ENCODE results near the gene CACNA1D. TPM values are rescaled to one million over a fixed set of nuclear protein-coding genes. Genes with fewer than 3 reads are reported as not detected.

CACNA1D gene
- total and polyA plus RNA-seq, 7 experiments from 2014 or later, result 0.61 to 2.0 (median 0.70) TPM; not detected in 4

DNA sequence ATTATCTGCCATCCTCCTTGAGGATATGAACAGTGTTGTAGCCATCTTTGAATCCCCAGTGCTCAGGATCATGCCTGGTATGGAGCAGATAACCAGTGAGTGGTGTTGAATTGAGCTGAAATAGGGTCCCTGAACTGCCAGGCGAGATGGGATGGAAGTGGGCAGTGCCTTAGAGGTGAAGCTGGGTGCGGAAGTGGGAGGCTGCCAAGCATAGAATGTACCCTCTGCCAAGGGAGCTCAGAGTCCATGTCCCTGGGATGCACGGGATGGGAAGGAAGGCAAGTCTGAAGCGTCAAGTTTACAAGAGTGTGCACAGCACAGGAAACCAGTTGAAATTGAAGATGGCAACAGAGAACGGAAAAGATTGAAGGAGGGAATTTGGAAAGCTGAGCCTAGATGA is 147.0 kb downstream of the CACNA1D start:
- no peaks in the 10 kb centered on the region for H3K27me3 ChIP-seq (ENCODE audit: control insufficient read depth in 2 of 2, insufficient read depth in 2 of 2, low read length in 2 of 2)
- ChIA-PET POLR2A (no interaction called here), CTCF (no interaction called here)
- H3K27me3 Mint-ChIP-seq, result peaks cover 10 to 36% (median 21%) of the 10 kb centered on the region in 5 donors
- no peak overlapping the region for H3K4me3 Mint-ChIP-seq
- no peaks in the 10 kb centered on the region for H3K4me1 Mint-ChIP-seq
- ATAC-seq, result no peak
- H3K36me3 Mint-ChIP-seq, result no peaks in the 10 kb centered on the region
- no peak overlapping the region for H3K4me3 ChIP-seq (ENCODE audit: low read length)
- H3K9me3 ChIP-seq (ENCODE audit: control insufficient read depth in 2 of 3, low read length in 3 of 3), result no peaks in the 10 kb centered on the region
- no peak for DNase-seq
- H3K36me3 ChIP-seq (ENCODE audit: control insufficient read depth in 2 of 3, insufficient read depth in 3 of 3, low read length in 3 of 3), result no peaks in the 10 kb centered on the region
- no peak overlapping the region for H3K27ac ChIP-seq (ENCODE audit: low read depth, low read length)
- intact Hi-C loops (cut with micrococcal nuclease), result no loop called here
- no peaks in the 10 kb centered on the region for H3K9me3 Mint-ChIP-seq
- H3K4me1 ChIP-seq (ENCODE audit: control insufficient read depth in 2 of 2, insufficient read depth in 2 of 2, low read length in 2 of 2), result no peaks in the 10 kb centered on the region
- no peak overlapping the region for H3K27ac Mint-ChIP-seq

DNA sequence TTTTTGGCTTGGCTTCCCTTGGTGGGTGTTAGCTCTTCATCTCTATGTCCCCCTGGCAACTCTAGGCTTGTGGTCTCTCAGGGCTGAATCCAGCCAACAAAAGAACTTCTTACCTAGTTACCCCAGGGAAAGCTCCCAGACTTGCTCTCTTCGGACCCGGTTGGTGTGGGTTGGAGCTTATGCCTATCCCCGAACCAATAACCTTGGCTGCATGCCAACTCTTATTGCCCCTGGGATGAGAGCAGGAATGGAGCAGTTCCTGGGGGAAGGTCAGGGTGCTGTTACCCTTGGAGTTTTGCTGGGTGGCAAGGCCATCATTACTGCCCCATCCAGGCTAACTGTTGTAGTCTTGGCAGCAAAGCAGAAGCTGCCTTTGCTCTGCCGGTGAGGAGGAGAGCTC is 147.8 kb downstream of the CACNA1D start:
- peaks cover 12 to 31% (median 28%) of the 10 kb centered on the region in 5 donors for H3K27me3 Mint-ChIP-seq
- POLR2A ChIA-PET, result no interaction called here
- intact Hi-C loops (cut with micrococcal nuclease), result no loop called here
- DNase-seq (no peak), ATAC-seq (no peak)
- no peak overlapping the region for H3K4me3 Mint-ChIP-seq
- Histone ChIP-seq H3K9me3 (ENCODE audit: control insufficient read depth in 2 of 3, low read length in 3 of 3) (no peaks in the 10 kb centered on the region), H3K27me3 (ENCODE audit: control insufficient read depth in 2 of 2, insufficient read depth in 2 of 2, low read length in 2 of 2) (no peaks in the 10 kb centered on the region), H3K27ac (ENCODE audit: low read depth, low read length) (no peak overlapping the region), H3K4me1 (ENCODE audit: control insufficient read depth in 2 of 2, insufficient read depth in 2 of 2, low read length in 2 of 2) (no peaks in the 10 kb centered on the region), H3K36me3 (ENCODE audit: control insufficient read depth in 2 of 3, insufficient read depth in 3 of 3, low read length in 3 of 3) (no peaks in the 10 kb centered on the region), H3K4me3 (ENCODE audit: low read length) (no peak overlapping the region)
- H3K27ac Mint-ChIP-seq, result no peak overlapping the region
- H3K36me3 Mint-ChIP-seq, result no peaks in the 10 kb centered on the region
- no peaks in the 10 kb centered on the region for H3K4me1 Mint-ChIP-seq
- no peaks in the 10 kb centered on the region for H3K9me3 Mint-ChIP-seq
- CTCF ChIA-PET, result no interaction called here

DNA sequence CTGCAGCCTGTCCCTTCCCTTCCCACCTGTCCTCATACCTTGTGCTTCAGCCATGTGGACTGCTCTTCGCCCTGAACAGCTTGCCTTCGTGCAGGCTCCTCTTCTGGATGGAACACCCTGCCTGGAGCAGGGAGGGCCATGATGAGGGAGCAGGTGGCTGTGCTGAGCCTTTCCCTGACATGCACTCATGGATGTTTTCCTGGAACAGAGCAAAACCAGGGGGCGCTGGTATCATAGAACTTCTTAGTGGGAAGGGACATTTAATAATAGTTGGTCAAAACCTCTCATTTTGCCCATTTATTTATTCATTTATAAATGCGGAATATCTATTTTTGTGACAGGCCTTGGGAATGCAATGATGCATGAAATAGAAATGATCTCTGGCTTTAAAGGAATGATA is 149.3 kb downstream of the CACNA1D start:
- intact Hi-C loops (cut with micrococcal nuclease), result no loop called here
- H3K36me3 ChIP-seq (ENCODE audit: control insufficient read depth in 2 of 3, insufficient read depth in 3 of 3, low read length in 3 of 3), result no peaks in the 10 kb centered on the region
- H3K9me3 ChIP-seq (ENCODE audit: control insufficient read depth in 2 of 3, low read length in 3 of 3), result no peaks in the 10 kb centered on the region
- ChIA-PET CTCF (no interaction called here), POLR2A (no interaction called here)
- Mint-ChIP-seq H3K27ac (no peak overlapping the region), H3K36me3 (no peaks in the 10 kb centered on the region), H3K9me3 (no peaks in the 10 kb centered on the region), H3K27me3 (peaks cover 12 to 38% (median 28%) of the 10 kb centered on the region in 5 donors), H3K4me3 (no peak overlapping the region), H3K4me1 (no peaks in the 10 kb centered on the region)
- ATAC-seq, result no peak
- H3K27me3 ChIP-seq (ENCODE audit: control insufficient read depth in 2 of 2, insufficient read depth in 2 of 2, low read length in 2 of 2), result no peaks in the 10 kb centered on the region
- H3K27ac ChIP-seq (ENCODE audit: low read depth, low read length), result no peak overlapping the region
- H3K4me1 ChIP-seq (ENCODE audit: control insufficient read depth in 2 of 2, insufficient read depth in 2 of 2, low read length in 2 of 2), result no peaks in the 10 kb centered on the region
- H3K4me3 ChIP-seq (ENCODE audit: low read length), result no peak overlapping the region
- DNase-seq, result no peak

DNA sequence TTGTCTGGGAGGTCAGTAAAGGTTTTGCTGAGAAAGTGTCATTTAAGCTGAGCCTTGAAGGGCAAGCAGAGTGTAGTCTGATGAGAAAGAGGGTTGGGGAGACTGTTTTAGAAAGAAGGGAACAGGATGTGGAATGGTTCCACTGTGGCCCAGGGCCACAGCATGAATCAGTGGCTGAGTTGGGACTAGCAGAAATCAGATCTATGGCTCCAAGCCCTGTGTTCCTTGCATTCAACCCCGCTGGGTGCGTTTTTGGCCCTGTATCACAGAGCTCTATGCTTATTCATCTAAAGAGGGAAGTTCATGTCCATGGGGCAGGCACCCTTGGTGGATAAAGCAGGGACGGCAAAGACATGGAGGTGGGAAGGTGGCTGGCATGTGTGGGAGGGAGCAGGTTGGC is 151.3 kb downstream of the CACNA1D start:
- CTCF ChIA-PET, result no interaction called here
- H3K36me3 Mint-ChIP-seq, result no peaks in the 10 kb centered on the region
- H3K4me3 Mint-ChIP-seq, result no peak overlapping the region
- intact Hi-C loops (cut with micrococcal nuclease), result no loop called here
- no peak overlapping the region for H3K4me3 ChIP-seq (ENCODE audit: low read length)
- ATAC-seq (no peak), DNase-seq (no peak)
- H3K27ac ChIP-seq (ENCODE audit: low read depth, low read length), result no peak overlapping the region
- no peaks in the 10 kb centered on the region for H3K9me3 ChIP-seq (ENCODE audit: control insufficient read depth in 2 of 3, low read length in 3 of 3)
- no peaks in the 10 kb centered on the region for H3K36me3 ChIP-seq (ENCODE audit: control insufficient read depth in 2 of 3, insufficient read depth in 3 of 3, low read length in 3 of 3)
- no peaks in the 10 kb centered on the region for H3K4me1 ChIP-seq (ENCODE audit: control insufficient read depth in 2 of 2, insufficient read depth in 2 of 2, low read length in 2 of 2)
- peaks cover 21 to 44% (median 37%) of the 10 kb centered on the region in 5 donors for H3K27me3 Mint-ChIP-seq
- peaks cover 0 to 4% (median 0%) of the 10 kb centered on the region in 7 donors for H3K4me1 Mint-ChIP-seq
- POLR2A ChIA-PET, result no interaction called here
- no peaks in the 10 kb centered on the region for H3K27me3 ChIP-seq (ENCODE audit: control insufficient read depth in 2 of 2, insufficient read depth in 2 of 2, low read length in 2 of 2)
- H3K9me3 Mint-ChIP-seq, result no peaks in the 10 kb centered on the region
- no peak overlapping the region for H3K27ac Mint-ChIP-seq

DNA sequence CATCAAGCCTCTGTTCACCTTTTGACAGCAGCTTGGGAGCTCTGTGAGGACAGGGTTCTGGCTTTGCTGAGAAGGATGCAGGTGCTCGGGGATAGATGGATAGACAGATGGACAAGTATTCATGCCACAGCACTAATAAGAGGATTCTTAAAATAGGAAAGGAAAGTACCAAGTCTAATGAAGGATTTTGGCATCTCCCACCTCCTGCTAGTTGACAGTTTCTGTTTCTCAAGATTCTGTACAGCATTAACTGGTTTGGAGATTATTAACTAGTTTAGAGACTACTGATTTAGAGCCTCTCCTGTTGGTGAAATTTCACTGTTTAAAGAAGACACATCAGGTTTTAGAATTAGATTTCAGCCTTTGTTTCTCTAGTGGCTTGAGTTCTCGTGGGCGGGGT is 152.3 kb downstream of the CACNA1D start:
- CTCF ChIA-PET, result interaction anchor here (0.8 kb wide), 1 partner anchor 292 kb away, joined by 3 read pairs; no protein-coding TSS in a partner anchor
- ATAC-seq (no peak), DNase-seq (no peak)
- Mint-ChIP-seq H3K4me1 (peaks cover 0 to 7% (median 0%) of the 10 kb centered on the region in 7 donors), H3K9me3 (peaks cover 0 to 2% (median 0%) of the 10 kb centered on the region in 11 donors), H3K4me3 (no peak overlapping the region), H3K36me3 (no peaks in the 10 kb centered on the region), H3K27me3 (peaks cover 21 to 44% (median 42%) of the 10 kb centered on the region in 5 donors), H3K27ac (no peak overlapping the region)
- H3K4me1 ChIP-seq (ENCODE audit: control insufficient read depth in 2 of 2, insufficient read depth in 2 of 2, low read length in 2 of 2), result no peaks in the 10 kb centered on the region
- H3K36me3 ChIP-seq (ENCODE audit: control insufficient read depth in 2 of 3, insufficient read depth in 3 of 3, low read length in 3 of 3), result no peaks in the 10 kb centered on the region
- POLR2A ChIA-PET, result no interaction called here
- no peak overlapping the region for H3K27ac ChIP-seq (ENCODE audit: low read depth, low read length)
- no peak overlapping the region for H3K4me3 ChIP-seq (ENCODE audit: low read length)
- H3K9me3 ChIP-seq (ENCODE audit: control insufficient read depth in 2 of 3, low read length in 3 of 3), result no peaks in the 10 kb centered on the region
- intact Hi-C loops (cut with micrococcal nuclease), result no loop called here
- H3K27me3 ChIP-seq (ENCODE audit: control insufficient read depth in 2 of 2, insufficient read depth in 2 of 2, low read length in 2 of 2), result no peaks in the 10 kb centered on the region

DNA sequence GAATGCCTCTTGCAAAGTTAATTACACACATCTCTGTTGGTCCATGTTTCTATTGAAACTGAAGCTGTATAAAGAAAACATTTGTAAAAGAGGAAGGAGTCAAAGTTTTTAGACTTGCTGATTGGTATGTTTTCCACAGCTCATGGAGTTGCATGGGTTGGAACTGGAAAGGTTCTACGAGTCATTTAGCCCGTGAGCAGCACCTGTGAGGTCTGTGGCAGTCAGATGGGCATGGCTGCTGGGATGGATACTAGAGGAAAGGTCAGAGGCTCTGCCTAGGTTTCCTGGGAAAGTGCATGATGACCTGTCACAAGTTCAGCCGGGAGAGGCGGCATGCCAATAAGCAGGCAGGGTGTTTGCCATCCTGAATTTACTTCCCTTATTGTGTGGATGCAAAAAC is 155.4 kb downstream of the CACNA1D start:
- DNase-seq (no peak), ATAC-seq (no peak)
- Histone ChIP-seq H3K4me1 (ENCODE audit: control insufficient read depth in 2 of 2, insufficient read depth in 2 of 2, low read length in 2 of 2) (no peaks in the 10 kb centered on the region), H3K27me3 (ENCODE audit: control insufficient read depth in 2 of 2, insufficient read depth in 2 of 2, low read length in 2 of 2) (no peaks in the 10 kb centered on the region), H3K4me3 (ENCODE audit: low read length) (no peak overlapping the region), H3K36me3 (ENCODE audit: control insufficient read depth in 2 of 3, insufficient read depth in 3 of 3, low read length in 3 of 3) (no peaks in the 10 kb centered on the region), H3K9me3 (ENCODE audit: control insufficient read depth in 2 of 3, low read length in 3 of 3) (no peaks in the 10 kb centered on the region), H3K27ac (ENCODE audit: low read depth, low read length) (no peak overlapping the region)
- H3K27ac Mint-ChIP-seq, result no peak overlapping the region
- peaks cover 4 to 26% (median 12%) of the 10 kb centered on the region in 11 donors for H3K9me3 Mint-ChIP-seq
- CTCF ChIA-PET, result no interaction called here
- H3K4me3 Mint-ChIP-seq, result no peak overlapping the region
- no peaks in the 10 kb centered on the region for H3K36me3 Mint-ChIP-seq
- H3K27me3 Mint-ChIP-seq, result peaks cover 24 to 49% (median 36%) of the 10 kb centered on the region in 5 donors
- POLR2A ChIA-PET, result no interaction called here
- intact Hi-C loops (cut with micrococcal nuclease), result no loop called here
- peaks cover 0 to 7% (median 0%) of the 10 kb centered on the region in 7 donors for H3K4me1 Mint-ChIP-seq

DNA sequence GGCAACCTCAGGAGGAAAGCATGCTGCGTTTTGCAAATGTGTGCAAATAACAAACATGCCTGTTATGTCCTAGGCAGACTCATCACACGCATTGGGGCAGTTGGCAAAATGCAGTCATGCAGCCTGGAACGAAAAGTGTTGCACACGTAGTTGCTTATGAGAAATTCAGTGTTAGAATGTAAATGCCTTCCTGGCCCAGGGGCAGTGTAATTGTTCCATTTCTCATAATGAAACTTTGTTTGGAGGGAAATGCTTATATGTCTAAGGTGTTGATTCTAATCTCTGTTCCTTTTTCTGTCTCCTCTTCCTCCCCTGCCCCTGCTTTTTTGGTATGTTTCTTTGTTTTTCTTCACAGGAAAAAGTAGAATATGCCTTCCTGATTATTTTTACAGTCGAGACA is 156.0 kb downstream of the CACNA1D start:
- no peak for ATAC-seq
- POLR2A ChIA-PET, result no interaction called here

More for the DNA sequence above, 156.0 kb downstream of the CACNA1D start:
- H3K4me3 Mint-ChIP-seq, result no peak overlapping the region
- Histone ChIP-seq H3K4me3 (ENCODE audit: low read length) (no peak overlapping the region), H3K9me3 (ENCODE audit: control insufficient read depth in 2 of 3, low read length in 3 of 3) (no peaks in the 10 kb centered on the region), H3K36me3 (ENCODE audit: control insufficient read depth in 2 of 3, insufficient read depth in 3 of 3, low read length in 3 of 3) (no peaks in the 10 kb centered on the region), H3K27ac (ENCODE audit: low read depth, low read length) (no peak overlapping the region), H3K27me3 (ENCODE audit: control insufficient read depth in 2 of 2, insufficient read depth in 2 of 2, low read length in 2 of 2) (no peaks in the 10 kb centered on the region), H3K4me1 (ENCODE audit: control insufficient read depth in 2 of 2, insufficient read depth in 2 of 2, low read length in 2 of 2) (no peaks in the 10 kb centered on the region)
- DNase-seq, result no peak
- CTCF ChIA-PET, result no interaction called here
- intact Hi-C loops (cut with micrococcal nuclease), result no loop called here
- H3K4me1 Mint-ChIP-seq, result peaks cover 0 to 7% (median 0%) of the 10 kb centered on the region in 7 donors
- no peaks in the 10 kb centered on the region for H3K36me3 Mint-ChIP-seq
- H3K27ac Mint-ChIP-seq, result peak overlapping the region in 1 of 9 donors; percentile 11
- peaks cover 23 to 47% (median 36%) of the 10 kb centered on the region in 5 donors for H3K27me3 Mint-ChIP-seq
- peaks cover 6 to 32% (median 12%) of the 10 kb centered on the region in 11 donors for H3K9me3 Mint-ChIP-seq

All from naive thymus-derived CD4-positive, alpha-beta T cell (primary cell).